Measurements from ENCODE around the gene PDCD11. TPM values are rescaled to one million over a fixed set of nuclear protein-coding genes. Genes with fewer than 3 reads are reported as not detected.

Gene PDCD11
- total and polyA plus RNA-seq, 2 donors (not counting 1 experiment from before 2014, with no cell fraction given), result 10.0 to 34.0 TPM

- Histone ChIP-seq H3K4me1 (ENCODE audit: control insufficient read depth, extremely low read depth, insufficient read depth, low read length) (peaks cover 18% of the 10 kb centered on the region), H4K20me1 (ENCODE audit: control insufficient read depth, extremely low read depth, insufficient read depth, low read length) (no peaks in the 10 kb centered on the region), H3K79me2 (ENCODE audit: control insufficient read depth, insufficient read depth, low read length) (no peaks in the 10 kb centered on the region), H3K27ac (ENCODE audit: insufficient read depth, low read length) (no peak overlapping the region), H3K9ac (ENCODE audit: insufficient read depth, low read length) (no peak overlapping the region), H3K4me3 (replicated peaks in 1 of 4; ENCODE audit: control extremely low read depth in 1 of 4, insufficient read depth in 1 of 4, low read depth in 3 of 4, low read length in 4 of 4) (no peak overlapping the region), H2AFZ (ENCODE audit: low read length) (no peak overlapping the region), H3K36me3 (ENCODE audit: control insufficient read depth, insufficient read depth, low read length) (no peaks in the 10 kb centered on the region), H3K9me3 (ENCODE audit: control insufficient read depth, insufficient read depth, low read depth, low read length) (no peaks in the 10 kb centered on the region), H3K4me2 (ENCODE audit: extremely low read depth, insufficient read depth, low read length) (no peak overlapping the region), H3K27me3 (ENCODE audit: control insufficient read depth, insufficient read depth, low read length) (peaks cover 26% of the 10 kb centered on the region)
- TF ChIP-seq EZH2 (IDR thresholded peaks at IDR 0.05; ENCODE audit: low read length, missing control alignments), result no peak
- TF ChIP-seq CTCF (conservative IDR thresholded peaks at IDR 0.05 in 1 of 2, IDR thresholded peaks at IDR 0.05 in 1 of 2; ENCODE audit: low read depth in 1 of 2, low read length in 2 of 2), result no peak
- DNase-seq (ENCODE audit: low read depth in 2 of 2), result no peak
These were observed 94.5 kb downstream of the PDCD11 start for GRCh38 chr10:103490986-103491314.

GRCh38 chr10:103491729-103492364, 95.4 kb downstream of the PDCD11 start:
- no peak overlapping the region for H2AFZ ChIP-seq (ENCODE audit: low read length)
- peak overlapping the region; percentile 1 for H3K4me2 ChIP-seq (ENCODE audit: extremely low read depth, insufficient read depth, low read length)
- no peaks in the 10 kb centered on the region for H3K36me3 ChIP-seq (ENCODE audit: control insufficient read depth, insufficient read depth, low read length)
- no peak overlapping the region for H3K4me3 ChIP-seq (replicated peaks in 1 of 4; ENCODE audit: control extremely low read depth in 1 of 4, insufficient read depth in 1 of 4, low read depth in 3 of 4, low read length in 4 of 4)
- TF ChIP-seq CTCF (conservative IDR thresholded peaks at IDR 0.05 in 1 of 2, IDR thresholded peaks at IDR 0.05 in 1 of 2; ENCODE audit: low read depth in 1 of 2, low read length in 2 of 2) (no peak), EZH2 (IDR thresholded peaks at IDR 0.05; ENCODE audit: low read length, missing control alignments) (no peak)
- no peak overlapping the region for H3K27ac ChIP-seq (ENCODE audit: insufficient read depth, low read length)
- peak; percentile 91 to 92 for DNase-seq (ENCODE audit: low read depth in 2 of 2)
- H3K4me1 ChIP-seq (ENCODE audit: control insufficient read depth, extremely low read depth, insufficient read depth, low read length), result peaks cover 18% of the 10 kb centered on the region
- no peaks in the 10 kb centered on the region for H4K20me1 ChIP-seq (ENCODE audit: control insufficient read depth, extremely low read depth, insufficient read depth, low read length)
- H3K9me3 ChIP-seq (ENCODE audit: control insufficient read depth, insufficient read depth, low read depth, low read length), result no peaks in the 10 kb centered on the region
- no peak overlapping the region for H3K9ac ChIP-seq (ENCODE audit: insufficient read depth, low read length)
- no peaks in the 10 kb centered on the region for H3K79me2 ChIP-seq (ENCODE audit: control insufficient read depth, insufficient read depth, low read length)
- H3K27me3 ChIP-seq (ENCODE audit: control insufficient read depth, insufficient read depth, low read length), result peaks cover 30% of the 10 kb centered on the region

GRCh38 chr10:103492655-103493261, 96.3 kb downstream of the PDCD11 start:
- no peak overlapping the region for H3K4me3 ChIP-seq (replicated peaks in 1 of 4; ENCODE audit: control extremely low read depth in 1 of 4, insufficient read depth in 1 of 4, low read depth in 3 of 4, low read length in 4 of 4)
- H3K27ac ChIP-seq (ENCODE audit: insufficient read depth, low read length), result no peak overlapping the region
- no peak overlapping the region for H3K9ac ChIP-seq (ENCODE audit: insufficient read depth, low read length)
- H3K79me2 ChIP-seq (ENCODE audit: control insufficient read depth, insufficient read depth, low read length), result no peaks in the 10 kb centered on the region
- no peak overlapping the region for H2AFZ ChIP-seq (ENCODE audit: low read length)
- no peaks in the 10 kb centered on the region for H3K9me3 ChIP-seq (ENCODE audit: control insufficient read depth, insufficient read depth, low read depth, low read length)
- H4K20me1 ChIP-seq (ENCODE audit: control insufficient read depth, extremely low read depth, insufficient read depth, low read length), result no peaks in the 10 kb centered on the region
- H3K27me3 ChIP-seq (ENCODE audit: control insufficient read depth, insufficient read depth, low read length), result peaks cover 38% of the 10 kb centered on the region
- DNase-seq (ENCODE audit: low read depth in 2 of 2), result no peak
- no peak for TF ChIP-seq CTCF (conservative IDR thresholded peaks at IDR 0.05 in 1 of 2, IDR thresholded peaks at IDR 0.05 in 1 of 2; ENCODE audit: low read depth in 1 of 2, low read length in 2 of 2)
- no peak for TF ChIP-seq EZH2 (IDR thresholded peaks at IDR 0.05; ENCODE audit: low read length, missing control alignments)
- peak overlapping the region; percentile 1 for H3K4me2 ChIP-seq (ENCODE audit: extremely low read depth, insufficient read depth, low read length)
- no peaks in the 10 kb centered on the region for H3K36me3 ChIP-seq (ENCODE audit: control insufficient read depth, insufficient read depth, low read length)
- H3K4me1 ChIP-seq (ENCODE audit: control insufficient read depth, extremely low read depth, insufficient read depth, low read length), result peaks cover 18% of the 10 kb centered on the region
